HG03460 (cell line): ENCODE data around the gene CARMIL1.

Experiments
- ATAC-seq: cut with Tn5 transposase; IDR thresholded peaks from one replicate; pipeline ENCODE4 v1.9.1; 2021; ENCODE audit not compliant: unreplicated experiment

The CARMIL1 gene

DNA sequence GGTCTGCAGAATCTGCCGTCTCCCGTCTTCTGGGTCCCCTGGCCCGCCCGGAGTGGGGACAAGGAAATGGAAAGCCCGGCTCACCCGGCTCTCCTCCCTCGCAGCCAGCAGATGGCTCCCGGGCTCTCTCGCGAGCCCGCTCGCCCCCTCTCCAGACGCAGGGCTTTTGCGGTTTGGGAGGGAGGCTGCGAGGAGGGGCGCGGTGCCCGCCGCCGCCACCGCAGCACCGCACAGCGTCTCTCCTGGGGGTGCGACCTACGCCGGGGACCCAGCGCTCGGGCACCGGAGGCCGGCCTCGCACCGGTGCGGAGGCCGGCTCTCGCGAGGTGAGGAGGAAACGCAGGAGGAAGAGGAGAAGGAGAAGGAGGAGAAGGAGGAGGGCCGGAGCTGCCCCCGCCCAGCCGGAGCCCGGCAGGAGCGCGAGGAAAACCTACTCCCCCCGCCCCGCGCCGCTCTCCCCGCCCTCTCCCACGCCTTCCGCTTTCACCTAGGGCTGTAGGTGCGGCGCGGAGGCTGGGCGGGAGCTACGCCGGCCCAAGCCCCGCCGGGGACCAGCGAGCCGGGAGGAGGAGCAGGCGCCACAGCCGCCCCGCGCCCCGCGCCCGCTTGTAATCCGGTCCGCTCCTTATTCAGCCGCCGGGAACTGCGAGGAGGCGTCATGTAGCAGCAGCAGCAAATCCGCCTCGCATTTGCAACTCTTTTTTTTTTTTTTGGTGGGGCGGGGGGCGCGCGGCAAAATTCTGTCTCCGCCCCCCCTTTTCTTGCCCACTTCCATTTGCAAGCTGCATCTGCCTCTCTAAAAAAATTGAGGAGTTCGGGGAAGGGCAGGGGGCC is at the start of gene CARMIL1:
Gene CARMIL1 (plus strand): TSS at position 461 of the 834 bp plus-strand sequence. CDS start 422 bp downstream, outside the sequence.
- peak; percentile 61 for ATAC-seq

DNA sequence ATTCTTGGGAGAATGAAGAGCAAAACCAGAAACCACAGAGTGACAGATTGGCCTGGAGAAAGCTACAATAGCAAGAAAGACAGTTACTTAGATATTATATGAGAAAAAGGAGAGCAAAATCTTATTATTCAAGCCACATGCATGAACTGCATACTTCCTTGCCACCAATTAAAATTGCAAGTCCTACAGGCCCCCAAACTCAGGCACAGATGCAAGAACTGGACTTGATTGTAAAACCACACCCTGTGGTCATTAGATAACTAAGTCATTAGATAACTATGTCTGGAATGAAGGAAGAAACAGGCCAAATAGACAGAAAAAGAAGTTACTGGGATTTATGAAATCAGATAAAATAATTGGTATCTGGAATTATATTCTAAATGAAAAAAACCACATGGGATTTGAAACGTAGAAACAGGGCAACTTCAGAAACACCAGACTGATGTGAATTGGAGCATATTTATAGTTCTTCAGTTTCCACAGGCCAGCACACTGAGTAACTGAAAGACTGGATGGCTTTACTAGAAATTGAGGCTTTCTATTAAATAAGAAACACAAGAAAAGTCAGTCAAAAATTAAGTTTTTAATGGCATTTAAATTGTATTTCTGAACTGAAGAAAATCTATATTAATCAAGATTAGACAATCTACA is 49.4 kb upstream of the CARMIL1 start:
- ATAC-seq = no peak

GRCh38 chr6:25232479-25232878 is 46.7 kb upstream of the CARMIL1 start:
- no peak for ATAC-seq

DNA sequence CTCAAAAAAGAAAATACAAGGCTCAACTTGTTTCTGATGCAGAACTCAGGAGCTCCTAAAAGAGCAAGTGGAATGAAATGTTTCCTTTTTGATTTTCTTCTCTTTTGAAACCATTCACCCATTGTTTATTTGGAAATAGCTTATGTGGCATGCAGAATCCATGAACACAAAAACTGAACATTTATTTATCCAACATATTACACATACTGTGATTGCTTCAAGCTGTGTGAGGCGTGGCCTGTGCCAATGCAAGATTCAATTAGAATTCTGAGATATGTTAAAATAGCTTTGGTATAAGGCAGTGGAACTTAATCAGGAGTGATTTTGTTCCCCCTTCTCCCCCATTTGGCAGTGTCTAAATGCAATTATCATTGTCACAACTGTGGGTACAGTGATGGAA is 45.9 kb upstream of the CARMIL1 start:
- ATAC-seq = no peak

- ATAC-seq = no peak
Measured at GRCh38 chr6:25237579-25237978, 41.6 kb upstream of the CARMIL1 start.

- no peak for ATAC-seq
Measured at GRCh38 chr6:25239059-25239458, 40.1 kb upstream of the CARMIL1 start.

- ATAC-seq = no peak
Measured at GRCh38 chr6:25239498-25239897, 39.7 kb upstream of the CARMIL1 start.

DNA sequence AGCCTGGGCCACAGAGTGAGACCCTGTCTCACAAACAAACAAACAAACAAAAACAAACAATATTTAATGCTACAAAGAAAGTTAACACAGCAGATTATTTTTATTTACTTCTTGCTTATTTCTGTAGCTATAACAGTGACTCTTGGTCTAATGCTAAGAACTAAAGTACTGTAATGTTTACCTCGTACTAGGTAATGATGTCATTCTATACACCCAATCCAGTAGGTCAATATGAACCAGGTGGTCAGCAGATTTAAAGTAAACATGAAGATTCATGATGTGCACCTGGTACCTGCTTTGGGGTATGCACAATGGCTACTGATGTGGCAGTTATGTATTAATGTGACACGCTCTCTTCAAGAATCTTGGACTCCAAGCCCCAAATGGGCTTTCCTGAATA is 36.6 kb upstream of the CARMIL1 start:
- no peak for ATAC-seq

GRCh38 chr6:25244865-25245264 is 34.3 kb upstream of the CARMIL1 start:
- no peak for ATAC-seq

DNA sequence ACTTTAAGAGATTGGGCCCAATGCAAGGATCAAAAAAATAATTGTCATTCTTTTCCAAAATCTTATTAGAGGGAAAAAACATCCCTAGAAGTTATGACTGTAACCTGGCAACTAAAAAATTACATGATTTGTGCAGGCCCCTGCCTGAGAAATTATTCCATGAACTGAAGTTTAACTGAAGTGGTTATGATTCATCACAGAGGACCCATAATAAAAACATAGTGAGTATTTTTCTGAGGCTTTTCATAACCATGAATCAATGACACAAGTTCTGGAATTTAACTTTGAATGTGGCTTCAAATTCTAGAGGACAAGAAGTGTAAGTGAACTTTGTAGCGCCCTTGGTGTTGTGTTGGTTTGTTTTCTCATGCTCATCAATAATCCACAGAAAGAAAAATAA is 31.1 kb upstream of the CARMIL1 start:
- no peak for ATAC-seq

DNA sequence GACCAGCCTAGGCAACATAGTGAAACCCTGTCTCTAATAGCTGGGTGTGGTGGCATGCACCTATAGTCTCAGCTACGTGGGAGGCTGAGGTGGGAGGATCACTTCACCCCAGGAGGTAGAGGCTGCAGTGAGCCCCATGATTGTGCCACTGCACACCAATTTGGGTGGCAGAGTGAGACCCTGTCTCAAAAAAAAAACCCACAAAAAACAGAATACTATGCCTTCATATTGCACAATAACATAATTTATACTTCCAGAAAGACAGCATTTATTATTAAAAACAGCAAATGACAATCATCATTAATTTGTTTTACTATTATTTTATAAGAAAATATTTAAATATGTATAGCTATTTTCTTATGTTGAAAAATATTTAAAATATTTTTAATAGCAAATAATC is 30.0 kb upstream of the CARMIL1 start:
- no peak for ATAC-seq

DNA sequence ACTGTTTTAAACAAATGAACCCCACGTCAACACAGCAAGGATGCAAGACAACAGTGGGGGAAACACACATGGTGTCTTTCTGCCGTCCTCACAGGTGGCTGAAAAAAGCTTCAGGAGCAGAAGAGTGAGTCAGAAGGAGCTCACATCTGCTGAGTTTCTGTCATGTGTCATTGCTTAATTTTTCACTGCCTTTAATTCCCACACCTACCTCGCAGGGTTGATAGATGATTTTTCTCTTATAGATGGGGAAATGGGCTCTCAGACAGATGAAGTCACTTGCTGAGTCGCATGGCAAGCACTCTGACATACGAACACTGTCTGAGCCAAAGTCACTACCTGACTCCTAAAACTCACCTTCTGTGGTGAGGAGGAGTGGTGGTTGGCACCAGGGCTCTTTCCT is 28.3 kb upstream of the CARMIL1 start:
- ATAC-seq = peak; percentile 64

- ATAC-seq = no peak
Measured at GRCh38 chr6:25251426-25251825, 27.7 kb upstream of the CARMIL1 start.

DNA sequence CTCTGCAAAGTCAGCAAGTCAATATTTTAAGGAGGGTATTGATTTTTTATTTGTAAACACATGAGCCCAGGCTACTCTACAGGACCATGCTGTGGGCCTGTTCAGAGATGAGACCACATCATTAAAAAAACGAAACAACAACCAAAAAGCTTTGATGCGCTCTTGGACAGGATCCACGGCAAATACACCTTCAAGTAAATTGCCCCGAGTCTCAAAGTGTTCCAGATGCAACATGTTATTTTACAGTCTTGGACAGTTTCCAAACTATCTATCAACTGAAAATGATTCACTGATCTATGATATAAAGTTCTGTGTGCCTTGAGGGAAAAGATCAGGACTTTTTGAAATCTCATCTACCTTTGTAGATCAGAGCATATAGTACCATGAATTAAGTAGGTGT is 25.8 kb upstream of the CARMIL1 start:
- ATAC-seq = no peak

GRCh38 chr6:25254671-25255070 is 24.5 kb upstream of the CARMIL1 start:
- ATAC-seq = no peak

DNA sequence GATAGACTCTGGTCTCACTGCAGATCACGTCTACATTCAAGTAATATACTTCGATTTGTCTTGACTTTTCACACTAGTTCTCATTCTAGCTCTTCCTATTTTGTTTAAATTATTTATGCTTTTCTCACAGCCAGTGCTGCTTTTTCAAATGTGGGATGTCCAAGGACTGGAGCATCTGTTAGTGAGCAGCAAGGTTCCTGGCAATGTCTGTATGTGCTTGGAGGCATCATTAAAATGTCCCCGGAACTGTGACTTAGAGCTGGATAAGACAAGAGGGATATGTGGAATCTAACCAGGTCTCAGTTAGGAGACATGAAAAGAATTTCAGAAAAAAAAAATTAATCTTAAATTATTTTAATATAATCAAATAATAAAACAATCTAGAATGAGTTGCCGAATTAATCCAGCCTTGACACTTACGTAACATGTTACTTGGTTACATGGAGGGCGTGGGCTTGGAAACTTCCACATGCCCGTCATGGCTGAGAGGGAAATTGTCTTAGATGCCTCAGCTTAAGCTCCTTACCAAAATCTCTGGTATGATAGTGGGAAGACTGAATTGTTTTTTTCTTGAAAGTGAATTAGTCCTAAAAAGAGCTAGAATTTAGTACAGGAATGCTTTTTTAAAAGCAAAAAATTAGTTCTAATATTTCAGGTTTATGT is 21.4 kb upstream of the CARMIL1 start:
- ATAC-seq = no peak

- ATAC-seq = no peak
Measured at GRCh38 chr6:25259756-25260155, 19.4 kb upstream of the CARMIL1 start.

GRCh38 chr6:25263657-25264056 is 15.5 kb upstream of the CARMIL1 start:
- ATAC-seq = no peak

DNA sequence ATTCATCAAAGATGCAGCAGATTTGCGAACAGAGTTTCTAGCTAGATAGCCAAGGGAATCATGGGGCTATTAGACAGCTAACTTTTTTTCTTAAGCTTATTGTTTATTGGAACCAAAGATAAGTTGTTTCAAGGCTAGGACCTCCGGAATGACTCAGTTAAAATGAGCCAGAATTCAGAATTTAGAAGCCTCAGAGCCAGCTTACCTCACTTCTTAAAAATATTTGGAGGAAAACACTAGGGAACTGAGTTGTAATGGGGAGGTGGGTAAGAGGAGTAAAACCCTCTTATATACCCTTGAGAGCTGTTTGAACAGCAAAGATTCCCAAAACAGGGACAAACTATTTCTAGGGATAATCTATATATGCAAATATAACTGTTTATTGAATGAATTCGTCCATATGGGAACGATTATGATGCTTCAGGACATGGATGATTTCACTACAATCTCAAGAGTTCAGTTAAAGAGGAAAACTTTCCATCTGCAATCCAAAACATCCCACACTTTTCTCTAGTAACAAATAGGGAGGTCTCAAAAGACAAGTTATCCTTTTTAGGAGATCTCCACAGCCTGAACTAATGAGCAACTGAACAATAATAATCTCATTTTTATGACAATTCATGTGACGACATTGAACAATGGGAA is 12.6 kb upstream of the CARMIL1 start:
- ATAC-seq = no peak

GRCh38 chr6:25267662-25268061 is 11.5 kb upstream of the CARMIL1 start:
- ATAC-seq = no peak

GRCh38 chr6:25270559-25270958 is 8.6 kb upstream of the CARMIL1 start:
- ATAC-seq = no peak
